Naive thymus-derived CD8-positive, alpha-beta T cell (primary cell): ENCODE measurements around the gene DNAH17. TPM values are rescaled to one million over a fixed set of nuclear protein-coding genes. Genes with fewer than 3 reads are reported as not detected.

Source experiments
- ATAC-seq, 2 donors: fragments of 150-1000 bp; cut with Tn5 transposase in 1 of 2; sonication (Bioruptor Pico), chemical (Tn5 transposase) in 1 of 2; 1 replicate in 1 of 2; 2 replicates in 1 of 2; pipeline ENCODE4 v1.10.0; 2021; ENCODE audit warnings: mild to moderate bottlenecking in 2 of 2, moderate library complexity in 2 of 2
- POLR2A ChIA-PET: fragments of 350-600 bp; sonication (Branson Sonifier 250); formaldehyde crosslinking; loops from one replicate; lab custom pipeline; 2021; ENCODE audit warnings: antibody characterized with exemption; lab: Charles Lee
- DNase-seq, 10 donors: peaks; one replicate each; pipeline versions ENCODE4 v3.0.0 to v3.0.0-alpha.2; 2020 to 2022
- H3K27ac Mint-ChIP-seq, 10 donors: one replicate each; pipeline ENCODE4 v1.8.0; 2020 to 2022; ENCODE audit warnings: mild to moderate bottlenecking in 10 of 10, mixed read lengths in 10 of 10, moderate library complexity in 4 of 10, inconsistent platforms in 1 of 10
- H3K27me3 Mint-ChIP-seq, 5 donors: one replicate each; pipeline ENCODE4 v1.8.0; 2021 to 2022; ENCODE audit warnings: mixed read lengths in 5 of 5
- H3K36me3 Mint-ChIP-seq, 3 donors: one replicate each; pipeline ENCODE4 v1.8.0; 2020 to 2022; ENCODE audit warnings: mixed read lengths in 3 of 3, mild to moderate bottlenecking in 2 of 3, inconsistent platforms in 1 of 3
- H3K4me1 Mint-ChIP-seq, 4 donors: one replicate each; pipeline ENCODE4 v1.8.0; 2021 to 2022; ENCODE audit warnings: mixed read lengths in 4 of 4
- H3K4me3 Mint-ChIP-seq, 10 donors: one replicate each; pipeline ENCODE4 v1.8.0; 2020 to 2022; ENCODE audit warnings: mild to moderate bottlenecking in 10 of 10, mixed read lengths in 10 of 10, moderate library complexity in 6 of 10, inconsistent platforms in 1 of 10
- H3K9me3 Mint-ChIP-seq, 9 donors: one replicate each; pipeline ENCODE4 v1.8.0; 2020 to 2022; ENCODE audit warnings: mixed read lengths in 9 of 9, mild to moderate bottlenecking in 3 of 9, inconsistent platforms in 1 of 9, moderate library complexity in 1 of 9
- polyA plus RNA-seq, 3 donors: library from polyadenylated mRNA; unstranded; fragments of 300-500 nt; fragmentation: Illumina TruSeq; gene quantifications; one replicate each; pipeline ENCODE4 v1.2.3, GENCODE V29; 2021
- total RNA-seq, 8 experiments: library from RNA in 2 of 8; stranded (reverse) in 2 of 8; gene quantifications; one replicate each; pipeline ENCODE4 v1.2.3 and lab custom pipeline; 2021 to 2026

The DNAH17 gene
- total and polyA plus RNA-seq, 5 experiments from 2014 or later = 0.28 to 0.81 (median 0.38) TPM; not detected in 2

DNA sequence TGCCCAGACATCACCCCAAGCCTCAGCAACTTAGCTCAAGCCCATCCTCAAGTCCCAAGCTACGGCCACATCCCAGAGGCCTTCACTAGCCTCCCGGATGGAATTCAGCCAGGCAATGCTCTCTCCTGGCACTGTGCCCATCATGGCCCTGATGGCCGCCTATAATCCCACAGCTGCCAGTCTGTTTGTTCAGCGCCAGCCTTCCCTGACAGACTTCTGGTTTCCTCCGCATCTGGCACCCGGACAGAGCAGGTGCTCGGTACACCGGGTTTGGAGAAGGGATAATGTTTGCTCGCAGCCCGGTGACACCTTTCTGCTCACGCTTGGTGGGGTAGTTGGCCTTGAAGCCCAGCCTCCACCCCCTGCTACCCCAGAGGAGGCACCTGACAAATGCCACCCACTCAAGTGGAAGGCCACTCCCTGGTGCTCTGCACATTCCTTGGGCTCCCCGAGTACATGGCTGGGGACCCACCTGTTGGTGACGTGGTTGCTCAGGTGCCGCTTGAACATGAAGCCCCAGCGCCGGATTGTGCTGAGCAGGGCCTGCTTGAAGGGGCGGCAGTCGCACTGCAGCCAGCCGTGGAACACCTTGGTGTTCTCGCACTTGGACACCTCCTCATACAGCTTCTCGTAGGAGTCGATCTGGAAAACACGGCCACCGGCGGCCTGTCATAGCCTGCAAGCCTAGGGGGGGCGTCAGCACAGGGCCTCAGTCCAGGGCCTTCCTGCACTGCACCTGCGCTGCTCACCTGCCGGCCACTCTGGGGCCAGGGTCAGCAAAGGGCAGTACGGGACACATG lies 47.1 kb downstream of the DNAH17 start:
- peaks cover 4 to 12% (median 5%) of the 10 kb centered on the region in 4 donors for H3K4me1 Mint-ChIP-seq
- no peaks in the 10 kb centered on the region for H3K36me3 Mint-ChIP-seq
- no peaks in the 10 kb centered on the region for H3K27me3 Mint-ChIP-seq
- DNase-seq (no peak), ATAC-seq (no peak)
- no peak overlapping the region for H3K4me3 Mint-ChIP-seq
- H3K9me3 Mint-ChIP-seq = no peaks in the 10 kb centered on the region
- no peak overlapping the region for H3K27ac Mint-ChIP-seq
- POLR2A ChIA-PET = no interaction called here

DNA sequence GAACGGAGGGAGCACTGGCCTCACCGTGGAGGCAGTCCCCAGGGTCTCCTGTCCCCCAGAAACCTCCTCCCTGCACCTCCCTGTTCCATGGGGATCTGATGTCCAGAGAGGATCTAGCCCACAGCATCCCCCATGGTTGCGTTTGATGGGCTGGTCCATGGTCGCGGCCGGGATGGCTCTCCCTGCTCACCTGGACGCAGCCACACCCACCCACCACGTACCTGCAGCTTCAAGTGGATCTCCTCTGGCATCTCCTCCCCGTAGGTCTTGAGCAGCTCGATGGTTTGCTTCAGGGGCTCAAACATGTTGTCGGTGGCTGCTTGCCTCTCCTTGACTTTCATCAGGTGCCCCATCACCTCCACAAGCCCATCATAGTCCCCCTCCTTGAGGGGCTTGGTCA lies 47.9 kb downstream of the DNAH17 start:
- Mint-ChIP-seq H3K4me3 (no peak overlapping the region), H3K9me3 (no peaks in the 10 kb centered on the region), H3K36me3 (no peaks in the 10 kb centered on the region), H3K27me3 (no peaks in the 10 kb centered on the region), H3K4me1 (peaks cover 0 to 4% (median 0%) of the 10 kb centered on the region in 4 donors), H3K27ac (no peak overlapping the region)
- POLR2A ChIA-PET = no interaction called here
- no peak for DNase-seq
- ATAC-seq = no peak

DNA sequence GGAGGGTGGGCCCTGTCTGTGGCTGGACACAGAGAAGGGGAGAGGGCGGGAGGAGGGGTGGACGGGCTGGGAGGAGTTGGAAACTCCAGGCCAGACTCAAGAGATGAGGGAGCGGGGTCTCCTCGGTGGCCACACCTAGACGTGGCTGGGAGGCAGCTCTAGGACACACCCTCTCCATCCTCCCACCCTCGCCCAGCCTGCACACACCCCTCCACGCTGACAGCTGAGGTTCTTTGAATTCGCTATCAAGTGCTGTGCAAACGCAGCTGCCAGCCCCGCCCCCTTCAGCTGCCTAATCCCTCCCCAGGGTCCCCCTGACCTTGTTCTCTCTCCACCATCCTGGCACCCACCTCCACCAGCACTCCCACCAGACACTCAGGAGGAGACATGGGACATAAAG lies 48.7 kb downstream of the DNAH17 start:
- ATAC-seq = no peak
- no peaks in the 10 kb centered on the region for H3K9me3 Mint-ChIP-seq
- H3K4me3 Mint-ChIP-seq = no peak overlapping the region
- H3K27ac Mint-ChIP-seq = peak overlapping the region in 2 of 10 donors; percentile 50 to 78
- no peaks in the 10 kb centered on the region for H3K4me1 Mint-ChIP-seq
- POLR2A ChIA-PET = no interaction called here
- H3K36me3 Mint-ChIP-seq = no peaks in the 10 kb centered on the region
- H3K27me3 Mint-ChIP-seq = no peaks in the 10 kb centered on the region
- DNase-seq = no peak

DNA sequence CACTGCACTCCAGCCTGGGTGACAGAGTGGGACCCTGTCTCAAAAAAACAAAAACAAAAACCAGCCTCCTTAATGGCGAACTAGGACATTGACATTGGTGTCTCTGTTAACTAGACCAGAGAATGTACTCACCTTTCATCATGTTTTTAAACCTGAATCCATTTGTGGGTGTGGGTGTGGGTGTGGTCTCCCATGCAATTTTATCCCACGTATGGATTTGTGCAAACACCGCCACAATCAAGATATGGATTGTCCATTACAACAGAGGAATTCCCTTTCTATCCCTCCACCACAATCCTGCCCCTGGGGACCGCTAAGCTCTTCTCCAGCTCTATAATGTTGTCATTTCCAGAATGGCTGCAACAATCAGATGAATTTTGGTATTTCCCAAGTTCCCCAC lies 49.9 kb downstream of the DNAH17 start:
- POLR2A ChIA-PET = no interaction called here
- Mint-ChIP-seq H3K4me3 (no peak overlapping the region), H3K27ac (no peak overlapping the region), H3K36me3 (no peaks in the 10 kb centered on the region), H3K27me3 (no peaks in the 10 kb centered on the region), H3K9me3 (no peaks in the 10 kb centered on the region), H3K4me1 (no peaks in the 10 kb centered on the region)
- DNase-seq (no peak), ATAC-seq (no peak)

DNA sequence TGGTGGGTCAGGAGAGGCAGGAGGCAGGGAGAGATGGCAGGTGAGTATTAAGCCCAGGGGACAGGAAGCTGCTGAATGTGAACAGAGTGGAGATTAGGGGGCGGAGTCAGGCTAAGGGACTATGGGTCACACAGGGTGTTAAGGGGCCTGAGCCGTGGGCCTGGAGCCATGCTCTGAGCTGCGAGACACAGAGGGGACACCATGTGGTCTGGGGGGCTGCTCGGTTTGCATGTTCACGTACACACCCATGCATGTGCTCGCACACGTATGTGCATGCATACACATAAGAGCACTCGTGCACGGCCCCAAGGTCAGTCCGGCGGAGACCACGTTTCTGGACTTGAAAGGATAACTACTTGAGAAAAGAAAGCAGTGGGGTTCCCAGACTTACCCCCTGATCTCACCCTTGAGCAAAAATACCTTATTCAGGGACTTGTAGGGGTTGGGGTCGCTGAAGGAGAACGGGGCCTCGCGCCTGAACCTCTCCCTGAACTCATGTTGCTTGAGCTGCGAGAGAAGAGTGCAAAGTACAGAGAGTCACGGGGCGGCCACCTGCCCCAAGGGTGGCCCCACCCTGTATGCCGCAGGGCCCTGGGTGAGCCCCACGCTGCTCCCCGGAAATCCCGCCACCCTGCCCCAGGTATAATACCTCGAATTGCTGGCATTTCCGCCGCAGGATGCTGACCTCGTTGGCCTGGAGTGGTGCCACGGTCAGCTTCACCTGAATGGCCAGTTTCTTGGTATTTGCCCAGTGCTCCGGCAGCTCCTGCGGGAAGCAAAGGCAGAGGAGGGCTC lies 50.8 kb downstream of the DNAH17 start:
- Mint-ChIP-seq H3K4me1 (no peaks in the 10 kb centered on the region), H3K27ac (no peak overlapping the region), H3K4me3 (no peak overlapping the region), H3K36me3 (no peaks in the 10 kb centered on the region), H3K9me3 (no peaks in the 10 kb centered on the region), H3K27me3 (no peaks in the 10 kb centered on the region)
- POLR2A ChIA-PET = no interaction called here
- no peak for DNase-seq
- no peak for ATAC-seq

DNA sequence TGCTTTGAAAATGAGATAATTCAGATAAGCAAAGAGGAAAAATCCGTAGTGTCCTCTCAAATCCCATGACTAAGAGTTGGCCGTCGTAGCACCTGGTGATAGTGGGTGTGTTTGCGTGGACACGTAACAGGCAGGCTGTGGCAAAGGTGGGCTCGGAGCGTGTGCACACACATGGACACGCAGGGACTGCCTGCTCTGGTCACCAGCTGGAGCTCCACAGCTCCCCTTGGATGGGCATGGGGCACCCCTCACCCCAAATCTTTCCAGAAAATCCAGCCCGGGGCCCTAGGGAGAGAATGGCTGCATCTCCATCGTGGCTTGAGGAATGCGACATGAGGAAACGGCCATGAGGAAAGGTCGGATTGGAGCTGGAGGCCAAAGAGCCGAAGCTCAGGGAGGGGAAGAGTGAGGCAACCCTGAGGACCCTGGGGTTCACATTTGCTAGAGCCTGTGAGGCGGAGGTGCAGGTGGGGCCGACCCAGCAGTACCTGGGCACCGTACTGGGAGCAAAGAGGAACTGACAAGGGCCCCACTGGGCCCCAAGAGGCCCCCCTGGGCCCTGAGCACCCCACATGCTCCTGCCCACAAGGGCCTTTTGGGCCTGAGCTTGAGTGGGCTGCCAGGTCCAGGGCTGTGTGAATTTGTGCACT lies 51.6 kb downstream of the DNAH17 start:
- Mint-ChIP-seq H3K27me3 (no peaks in the 10 kb centered on the region), H3K27ac (no peak overlapping the region), H3K36me3 (no peaks in the 10 kb centered on the region), H3K4me1 (no peaks in the 10 kb centered on the region), H3K4me3 (no peak overlapping the region), H3K9me3 (no peaks in the 10 kb centered on the region)
- peak in 1 of 10 donors; percentile 42 for DNase-seq
- no peak for ATAC-seq
- POLR2A ChIA-PET = no interaction called here

DNA sequence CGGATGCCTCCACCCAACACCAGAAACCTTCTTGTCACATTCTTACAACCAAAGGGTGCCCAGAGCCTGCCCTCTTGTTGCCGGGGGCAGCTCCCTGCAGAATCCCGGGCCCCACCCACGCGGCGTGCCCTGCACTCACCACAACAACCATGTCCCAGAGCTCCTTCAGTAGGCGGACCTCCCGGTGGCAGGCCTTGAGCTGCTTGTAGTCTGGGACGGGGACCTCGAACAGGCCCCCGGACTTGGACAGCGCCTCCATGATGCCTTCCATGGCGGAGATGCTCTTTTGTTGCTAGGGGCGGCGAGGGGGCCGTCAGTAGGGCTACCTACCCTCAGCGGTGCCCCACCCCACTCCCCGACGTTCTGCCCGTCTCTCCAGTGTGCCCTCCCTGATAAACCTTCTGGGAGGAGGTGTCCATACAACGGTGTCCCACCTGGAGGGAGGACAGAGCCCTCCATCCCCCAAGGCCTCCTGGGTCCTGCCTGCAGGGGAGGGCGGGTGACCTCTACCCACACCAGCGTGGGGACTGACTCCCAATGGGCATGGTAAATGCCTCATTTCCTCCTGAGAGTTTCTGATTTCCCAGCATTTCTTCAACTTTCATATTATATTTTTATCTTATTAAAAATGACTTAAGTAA lies 52.2 kb downstream of the DNAH17 start:
- POLR2A ChIA-PET = no interaction called here
- DNase-seq = no peak
- Mint-ChIP-seq H3K4me1 (no peaks in the 10 kb centered on the region), H3K27ac (no peak overlapping the region), H3K36me3 (no peaks in the 10 kb centered on the region), H3K9me3 (no peaks in the 10 kb centered on the region), H3K4me3 (no peak overlapping the region), H3K27me3 (no peaks in the 10 kb centered on the region)
- no peak for ATAC-seq

DNA sequence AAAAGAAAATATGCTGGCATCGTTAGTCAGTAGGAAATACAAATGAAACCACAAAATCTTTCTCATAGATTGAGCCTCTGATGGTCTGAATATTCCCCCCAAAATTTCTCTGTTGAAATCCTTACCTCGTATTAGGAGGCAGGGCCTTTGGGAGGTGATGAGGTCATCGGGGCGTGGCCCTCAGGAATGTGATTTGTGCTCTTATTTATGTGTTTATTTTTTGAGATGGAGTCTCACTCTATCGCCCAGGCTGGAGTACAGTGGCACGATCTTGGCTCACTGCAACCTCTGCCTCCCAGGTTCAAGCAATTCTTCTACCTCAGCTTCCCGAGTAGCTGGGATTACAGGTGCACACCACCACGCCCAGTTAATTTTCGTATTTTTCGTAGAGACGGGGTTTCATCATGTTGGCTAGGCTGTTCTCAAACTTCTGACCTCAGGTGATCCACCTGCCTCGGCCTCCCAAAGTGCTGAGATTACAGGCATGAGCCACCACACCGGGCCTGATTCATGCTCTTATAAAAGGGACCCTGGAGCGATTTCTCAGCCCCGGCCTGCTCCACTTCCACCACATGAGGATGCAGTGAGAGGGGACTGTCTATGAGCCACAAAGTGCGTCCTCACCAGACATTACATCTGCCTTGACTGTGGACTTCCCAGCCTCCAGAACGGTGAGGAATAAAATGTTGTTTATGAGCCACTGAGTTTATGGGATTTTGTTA lies 53.1 kb downstream of the DNAH17 start:
- Mint-ChIP-seq H3K27me3 (no peaks in the 10 kb centered on the region), H3K4me3 (no peak overlapping the region), H3K27ac (peak overlapping the region in 1 of 10 donors; percentile 6), H3K4me1 (no peaks in the 10 kb centered on the region), H3K9me3 (no peaks in the 10 kb centered on the region), H3K36me3 (no peaks in the 10 kb centered on the region)
- DNase-seq (peak in 1 of 10 donors; percentile 11), ATAC-seq (no peak)
- POLR2A ChIA-PET = no interaction called here

DNA sequence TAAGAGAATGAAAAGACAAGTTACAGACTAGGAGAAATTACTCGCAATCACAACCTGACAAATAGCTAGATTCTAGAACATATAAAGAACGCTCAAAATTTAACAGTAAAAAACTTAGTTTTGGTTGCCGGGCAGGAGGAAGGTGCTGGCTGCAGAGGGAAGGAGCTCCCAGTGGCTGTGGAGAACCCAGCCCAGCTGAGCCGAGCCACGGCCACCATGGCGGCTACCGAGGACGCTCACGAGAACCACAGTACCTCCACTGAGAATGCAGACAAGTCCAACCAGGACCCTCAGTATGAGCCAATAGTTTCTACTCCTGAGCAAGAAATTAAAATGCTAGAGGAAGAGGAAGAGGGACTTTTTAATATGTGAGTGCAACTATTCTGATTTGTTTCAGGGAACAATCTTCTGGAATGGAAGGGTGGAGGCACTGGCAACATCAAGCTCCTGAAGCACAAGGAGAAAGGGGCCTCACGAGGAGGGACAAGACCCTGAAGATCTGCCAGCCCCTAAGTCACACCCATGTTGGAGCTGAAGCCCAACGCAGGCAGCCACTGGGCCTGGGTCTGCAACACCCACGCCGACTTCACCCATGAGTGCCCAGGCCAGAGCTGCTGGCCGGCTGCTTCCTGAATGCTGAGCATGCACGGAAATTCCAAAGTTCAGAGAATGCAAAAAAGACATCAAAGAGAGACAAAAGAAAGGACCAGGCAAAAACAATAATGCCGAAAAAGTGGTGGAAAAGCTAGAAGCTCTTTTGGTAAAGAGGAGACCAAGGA lies 55.0 kb downstream of the DNAH17 start:
- H3K4me1 Mint-ChIP-seq = no peaks in the 10 kb centered on the region
- H3K27ac Mint-ChIP-seq = no peak overlapping the region
- no peaks in the 10 kb centered on the region for H3K9me3 Mint-ChIP-seq
- ATAC-seq (no peak), DNase-seq (peak in 1 of 10 donors; percentile 23)
- H3K4me3 Mint-ChIP-seq = no peak overlapping the region
- no peaks in the 10 kb centered on the region for H3K36me3 Mint-ChIP-seq
- H3K27me3 Mint-ChIP-seq = peaks cover 0 to 2% (median 0%) of the 10 kb centered on the region in 5 donors
- POLR2A ChIA-PET = no interaction called here

DNA sequence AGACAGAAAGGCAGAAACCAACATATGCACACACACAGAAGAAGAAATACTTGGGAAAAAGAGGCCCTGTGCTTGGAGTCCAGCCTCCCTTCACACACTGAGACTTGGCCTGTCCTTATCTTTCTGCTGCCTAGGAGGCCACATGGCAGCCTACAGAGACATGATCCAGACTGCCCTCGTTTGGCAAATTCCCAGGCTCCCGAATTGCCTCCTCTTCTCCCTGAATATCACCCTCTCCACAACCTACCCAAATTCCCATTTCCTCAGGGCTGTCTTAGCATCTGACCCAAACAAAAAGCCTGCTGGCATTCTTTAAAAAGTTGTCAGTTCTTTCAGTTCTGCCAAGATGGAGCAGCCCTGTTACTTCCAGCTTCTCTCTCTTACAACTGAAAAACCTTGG lies 59.8 kb downstream of the DNAH17 start:
- Mint-ChIP-seq H3K27me3 (peaks cover 0 to 2% (median 0%) of the 10 kb centered on the region in 5 donors), H3K4me1 (no peaks in the 10 kb centered on the region), H3K4me3 (no peak overlapping the region), H3K27ac (no peak overlapping the region), H3K9me3 (no peaks in the 10 kb centered on the region), H3K36me3 (no peaks in the 10 kb centered on the region)
- no peak for ATAC-seq
- DNase-seq = no peak
- POLR2A ChIA-PET = no interaction called here

DNA sequence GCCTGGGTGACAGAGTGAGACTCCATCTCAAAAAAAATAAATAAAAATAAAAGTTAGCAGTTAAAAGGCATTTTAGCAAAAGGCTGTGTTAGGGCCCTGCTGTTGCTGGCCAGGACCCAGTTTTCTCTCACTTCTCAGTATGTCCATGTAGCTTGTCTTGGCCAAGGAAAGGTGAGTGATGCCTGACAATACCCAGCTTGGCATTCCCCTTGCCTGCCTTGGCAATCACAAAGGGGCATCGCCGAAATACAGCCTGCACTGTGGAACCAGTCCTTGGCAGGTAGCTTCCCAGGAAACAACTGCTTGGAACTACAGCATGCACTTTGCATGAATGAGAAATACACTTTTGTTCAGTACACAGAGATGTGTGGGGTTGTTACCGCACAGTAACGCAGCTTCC lies 61.7 kb downstream of the DNAH17 start:
- Mint-ChIP-seq H3K27me3 (peaks cover 0 to 4% (median 0%) of the 10 kb centered on the region in 5 donors), H3K36me3 (no peaks in the 10 kb centered on the region), H3K27ac (no peak overlapping the region), H3K4me3 (no peak overlapping the region), H3K4me1 (no peaks in the 10 kb centered on the region), H3K9me3 (no peaks in the 10 kb centered on the region)
- POLR2A ChIA-PET = no interaction called here
- ATAC-seq (no peak), DNase-seq (no peak)
